Neural cell (in vitro differentiated cells): ENCODE measurements around the gene PKN2. TPM values are rescaled to one million over a fixed set of nuclear protein-coding genes. Genes with fewer than 3 reads are reported as not detected.

ENCODE experiments used
- H2AFZ ChIP-seq: fragments of 200-600, 300-800 bp; sonication (generic), shearing (Covaris generic); 2 replicates; pipeline ENCODE4 v1.6.0; 2014; ENCODE audit warnings: low read depth, mild to moderate bottlenecking, antibody characterized with exemption, low read length, moderate library complexity
- H3F3A ChIP-seq: fragments of 200-600 bp; shearing (Covaris generic); 2 replicates; pipeline ENCODE4 v1.6.1; 2016; ENCODE audit warnings: mild to moderate bottlenecking, moderate library complexity, mixed read lengths, antibody characterized with exemption, low read length; ENCODE audit not compliant: insufficient read depth, poor library complexity, severe bottlenecking
- H3K27ac ChIP-seq: fragments of 200-600, 300-800 bp; sonication (generic), shearing (Covaris generic); 2 replicates; pipeline ENCODE4 v1.5.1; 2014; ENCODE audit warnings: mild to moderate bottlenecking, low read length, moderate library complexity
- H3K27me3 ChIP-seq: fragments of 300-800, 200-600 bp; sonication (generic), shearing (Covaris generic); 2 replicates; pipeline ENCODE4 v1.6.0; 2014; ENCODE audit warnings: mild to moderate bottlenecking, low read depth, low read length, moderate library complexity; ENCODE audit not compliant: insufficient read depth
- H3K36me3 ChIP-seq: fragments of 300-800, 200-600 bp; sonication (generic), shearing (Covaris generic); 2 replicates; pipeline ENCODE4 v1.5.1; 2014; ENCODE audit warnings: mild to moderate bottlenecking, antibody characterized with exemption, low read length, moderate library complexity; ENCODE audit not compliant: insufficient read depth
- H3K4me2 ChIP-seq: fragments of 300-800, 200-600 bp; sonication (generic), shearing (Covaris generic); 2 replicates; pipeline ENCODE4 v1.6.0; 2014; ENCODE audit warnings: mild to moderate bottlenecking, low read length
- H3K4me3 ChIP-seq: fragments of 300-800, 200-600 bp; sonication (generic), shearing (Covaris generic); 2 replicates; pipeline ENCODE4 v1.5.1; 2014; ENCODE audit warnings: mild to moderate bottlenecking, low read length, moderate library complexity
- H3K79me2 ChIP-seq: fragments of 200-600 bp; shearing (Covaris generic); replicated peaks from 2 replicates; pipeline ENCODE4 v1.6.0; 2014; ENCODE audit warnings: mild to moderate bottlenecking, low read length, moderate library complexity; ENCODE audit not compliant: insufficient read depth
- H3K9ac ChIP-seq: fragments of 300-800, 200-600 bp; sonication (generic), shearing (Covaris generic); 2 replicates; pipeline ENCODE4 v1.6.1; 2016; ENCODE audit warnings: mild to moderate bottlenecking, low read length, mixed read lengths
- H3K9me2 ChIP-seq: fragments of 200-600 bp; shearing (Covaris generic); 2 replicates; pipeline ENCODE4 v1.6.1; 2016; ENCODE audit warnings: mild to moderate bottlenecking, low read length, mixed read lengths; ENCODE audit not compliant: insufficient read depth
- H3K9me3 ChIP-seq: fragments of 200-600, 300-800 bp; sonication (generic), shearing (Covaris generic); 2 replicates; pipeline ENCODE4 v1.6.1; 2016; ENCODE audit warnings: mild to moderate bottlenecking, mixed run types, low read length, moderate library complexity, mixed read lengths
- H4K20me1 ChIP-seq: fragments of 200-600 bp; shearing (Covaris generic); 2 replicates; pipeline ENCODE4 v1.6.1; 2016; ENCODE audit warnings: mild to moderate bottlenecking, mixed run types; ENCODE audit not compliant: insufficient read depth
- CTCF ChIP-seq: fragments of 450-650 bp; IDR thresholded peaks from 2 replicates; pipeline ENCODE4 v1.5.1; 2014; ENCODE audit warnings: antibody characterized with exemption, mild to moderate bottlenecking, moderate library complexity; ENCODE audit not compliant: poor library complexity, severe bottlenecking
- EP300 ChIP-seq: fragments of 450-650 bp; conservative IDR thresholded peaks from 2 replicates; pipeline ENCODE4 v1.6.1; 2014; ENCODE audit warnings: antibody characterized with exemption, mild to moderate bottlenecking, moderate library complexity; ENCODE audit not compliant: poor library complexity, severe bottlenecking
- EZH2 ChIP-seq: fragments of 200-600, 300-800 bp; shearing (Covaris generic), sonication (generic); IDR thresholded peaks from 2 replicates; pipeline ENCODE4 v1.6.1; 2014; ENCODE audit warnings: antibody characterized with exemption, low read length, borderline replicate concordance, mild to moderate bottlenecking; ENCODE audit not compliant: insufficient read depth, poor library complexity, severe bottlenecking
- MXI1 ChIP-seq: fragments of 450-650 bp; conservative IDR thresholded peaks from 2 replicates; pipeline ENCODE4 v1.6.1; 2014; ENCODE audit warnings: antibody characterized with exemption, mild to moderate bottlenecking; ENCODE audit not compliant: poor library complexity, severe bottlenecking
- POLR2AphosphoS5 ChIP-seq: IDR thresholded peaks from 2 replicates; pipeline ENCODE4 v1.6.1; 2012
- RAD21 ChIP-seq: fragments of 450-650 bp; conservative IDR thresholded peaks from 2 replicates; pipeline ENCODE4 v1.6.1; 2014; ENCODE audit warnings: antibody characterized with exemption, mild to moderate bottlenecking, moderate library complexity
- REST ChIP-seq: IDR thresholded peaks from 2 replicates; pipeline ENCODE4 v1.6.1; 2012; ENCODE audit warnings: borderline replicate concordance
- SMC3 ChIP-seq: fragments of 450-650 bp; conservative IDR thresholded peaks from 2 replicates; pipeline ENCODE4 v1.6.1; 2014; ENCODE audit warnings: antibody characterized with exemption, mild to moderate bottlenecking, moderate library complexity; ENCODE audit not compliant: poor library complexity
- TAF1 ChIP-seq: IDR thresholded peaks from 2 replicates; pipeline ENCODE4 v1.6.1; 2012; ENCODE audit warnings: low read depth
- polyA plus RNA-seq: library from polyadenylated mRNA; depleted of rRNA; stranded (reverse); fragments of >200 nt; gene quantifications from 2 replicates; pipeline ENCODE4 v1.2.3, GENCODE V29; 2014

The PKN2 gene
- polyA plus RNA-seq, 1 donor from 2014 or later, result 38.4 TPM

- H3K27ac ChIP-seq, result no peak overlapping the region
- H2AFZ ChIP-seq, result no peak overlapping the region
- peaks cover 63% of the 10 kb centered on the region for H3K79me2 ChIP-seq
- no peaks in the 10 kb centered on the region for H4K20me1 ChIP-seq
- H3K9ac ChIP-seq, result no peak overlapping the region
- H3F3A ChIP-seq, result no peaks in the 10 kb centered on the region
- no peaks in the 10 kb centered on the region for H3K9me3 ChIP-seq
- H3K4me3 ChIP-seq, result no peak overlapping the region
- H3K36me3 ChIP-seq, result peaks cover 6% of the 10 kb centered on the region
- TF ChIP-seq EZH2 (no peak), EP300 (no peak), POLR2AphosphoS5 (no peak), REST (no peak), CTCF (no peak), TAF1 (no peak), MXI1 (no peak), RAD21 (no peak), SMC3 (no peak)
- no peak overlapping the region for H3K4me2 ChIP-seq
- no peaks in the 10 kb centered on the region for H3K27me3 ChIP-seq
- no peaks in the 10 kb centered on the region for H3K9me2 ChIP-seq
These were observed 46.1 kb downstream of the PKN2 start for GRCh38 chr1:88730132-88730675.

GRCh38 chr1:88730995-88731394, 46.9 kb downstream of the PKN2 start:
- H3K9me2 ChIP-seq, result no peaks in the 10 kb centered on the region
- no peak overlapping the region for H3K9ac ChIP-seq
- no peaks in the 10 kb centered on the region for H3F3A ChIP-seq
- no peak overlapping the region for H3K4me2 ChIP-seq
- no peaks in the 10 kb centered on the region for H3K27me3 ChIP-seq
- no peaks in the 10 kb centered on the region for H4K20me1 ChIP-seq
- H3K79me2 ChIP-seq, result peaks cover 61% of the 10 kb centered on the region
- H3K4me3 ChIP-seq, result no peak overlapping the region
- TF ChIP-seq EZH2 (no peak), MXI1 (no peak), CTCF (no peak), REST (no peak)
- no peak overlapping the region for H2AFZ ChIP-seq
- no peak overlapping the region for H3K27ac ChIP-seq
- H3K9me3 ChIP-seq, result no peaks in the 10 kb centered on the region
- H3K36me3 ChIP-seq, result peaks cover 6% of the 10 kb centered on the region
